ENCODE measurements around the gene MACROD2. TPM values are rescaled to one million over a fixed set of nuclear protein-coding genes. Genes with fewer than 3 reads are reported as not detected.

The MACROD2 gene
- total and polyA plus RNA-seq, 2 experiments from 2014 or later: 2.8 to 4.3 TPM

DNA sequence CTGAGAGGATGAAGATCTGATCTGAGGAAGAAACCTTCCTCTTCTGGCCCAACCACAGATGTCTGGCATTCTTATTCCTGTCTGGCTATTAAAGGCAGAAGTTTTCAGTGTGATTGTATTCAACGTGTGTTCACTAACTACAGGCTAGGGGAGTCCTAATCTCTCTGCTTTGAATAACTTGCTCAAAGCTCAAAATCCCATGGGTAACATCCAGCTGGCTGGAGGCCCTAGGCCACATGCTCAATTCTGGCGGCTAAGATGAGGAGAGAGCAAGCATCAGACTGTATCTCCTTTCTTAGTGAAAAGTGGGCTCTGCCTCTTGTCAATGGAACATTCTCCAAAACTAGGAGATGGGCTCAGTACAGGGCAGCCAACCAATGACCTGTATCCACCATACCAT, 2099.9 kb downstream of the MACROD2 start:
- ATAC-seq (no peak), DNase-seq (ENCODE audit: low spot score) (no peak)
- H3K9me2 ChIP-seq (ENCODE audit: insufficient read depth): peaks cover 7% of the 10 kb centered on the region; the same call in 1 of the 2 replicates
- Mint-ChIP-seq H3K9me3 (peaks cover 3% of the 10 kb centered on the region; the same call in 2 of the 3 replicates), H3K4me3 (no peak overlapping the region), H3K36me3 (ENCODE audit: low read depth) (no peaks in the 10 kb centered on the region), H3K4me1 (no peaks in the 10 kb centered on the region), H3K27ac (no peak overlapping the region), H3K27me3 (ENCODE audit: insufficient read depth, low read depth, poor library complexity) (no peaks in the 10 kb centered on the region)
- H3K79me2 ChIP-seq (replicated peaks; ENCODE audit: insufficient read depth): no peaks in the 10 kb centered on the region
- no peaks in the 10 kb centered on the region for H3K27me3 ChIP-seq (ENCODE audit: insufficient read depth)
- H2AFZ ChIP-seq: no peak overlapping the region
- no peaks in the 10 kb centered on the region for H4K20me1 ChIP-seq (replicated peaks; ENCODE audit: insufficient read depth)
- no peak overlapping the region for H3K27ac ChIP-seq (ENCODE audit: low read depth)
- no peaks in the 10 kb centered on the region for H3F3A ChIP-seq (replicated peaks; ENCODE audit: low read depth)
- no peaks in the 10 kb centered on the region for H3K36me3 ChIP-seq (ENCODE audit: insufficient read depth)
- H3K4me1 ChIP-seq (ENCODE audit: insufficient read depth): no peaks in the 10 kb centered on the region
- no peak overlapping the region for H3K4me2 ChIP-seq
- H3K4me3 ChIP-seq: no peak overlapping the region
- no peak for TF ChIP-seq STAT1 (IDR thresholded peaks at IDR 0.05; ENCODE audit: unreplicated experiment)
- TF ChIP-seq ZNF114 (CRISPR knock-in tag; IDR thresholded peaks at IDR 0.05): no peak
- TF ChIP-seq, protein P1, sequence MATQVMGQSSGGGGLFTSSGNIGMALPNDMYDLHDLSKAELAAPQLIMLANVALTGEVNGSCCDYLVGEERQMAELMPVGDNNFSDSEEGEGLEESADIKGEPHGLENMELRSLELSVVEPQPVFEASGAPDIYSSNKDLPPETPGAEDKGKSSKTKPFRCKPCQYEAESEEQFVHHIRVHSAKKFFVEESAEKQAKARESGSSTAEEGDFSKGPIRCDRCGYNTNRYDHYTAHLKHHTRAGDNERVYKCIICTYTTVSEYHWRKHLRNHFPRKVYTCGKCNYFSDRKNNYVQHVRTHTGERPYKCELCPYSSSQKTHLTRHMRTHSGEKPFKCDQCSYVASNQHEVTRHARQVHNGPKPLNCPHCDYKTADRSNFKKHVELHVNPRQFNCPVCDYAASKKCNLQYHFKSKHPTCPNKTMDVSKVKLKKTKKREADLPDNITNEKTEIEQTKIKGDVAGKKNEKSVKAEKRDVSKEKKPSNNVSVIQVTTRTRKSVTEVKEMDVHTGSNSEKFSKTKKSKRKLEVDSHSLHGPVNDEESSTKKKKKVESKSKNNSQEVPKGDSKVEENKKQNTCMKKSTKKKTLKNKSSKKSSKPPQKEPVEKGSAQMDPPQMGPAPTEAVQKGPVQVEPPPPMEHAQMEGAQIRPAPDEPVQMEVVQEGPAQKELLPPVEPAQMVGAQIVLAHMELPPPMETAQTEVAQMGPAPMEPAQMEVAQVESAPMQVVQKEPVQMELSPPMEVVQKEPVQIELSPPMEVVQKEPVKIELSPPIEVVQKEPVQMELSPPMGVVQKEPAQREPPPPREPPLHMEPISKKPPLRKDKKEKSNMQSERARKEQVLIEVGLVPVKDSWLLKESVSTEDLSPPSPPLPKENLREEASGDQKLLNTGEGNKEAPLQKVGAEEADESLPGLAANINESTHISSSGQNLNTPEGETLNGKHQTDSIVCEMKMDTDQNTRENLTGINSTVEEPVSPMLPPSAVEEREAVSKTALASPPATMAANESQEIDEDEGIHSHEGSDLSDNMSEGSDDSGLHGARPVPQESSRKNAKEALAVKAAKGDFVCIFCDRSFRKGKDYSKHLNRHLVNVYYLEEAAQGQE (IDR thresholded peaks at IDR 0.05; ENCODE audit: unreplicated experiment): no peak
- TF ChIP-seq, protein P2, sequence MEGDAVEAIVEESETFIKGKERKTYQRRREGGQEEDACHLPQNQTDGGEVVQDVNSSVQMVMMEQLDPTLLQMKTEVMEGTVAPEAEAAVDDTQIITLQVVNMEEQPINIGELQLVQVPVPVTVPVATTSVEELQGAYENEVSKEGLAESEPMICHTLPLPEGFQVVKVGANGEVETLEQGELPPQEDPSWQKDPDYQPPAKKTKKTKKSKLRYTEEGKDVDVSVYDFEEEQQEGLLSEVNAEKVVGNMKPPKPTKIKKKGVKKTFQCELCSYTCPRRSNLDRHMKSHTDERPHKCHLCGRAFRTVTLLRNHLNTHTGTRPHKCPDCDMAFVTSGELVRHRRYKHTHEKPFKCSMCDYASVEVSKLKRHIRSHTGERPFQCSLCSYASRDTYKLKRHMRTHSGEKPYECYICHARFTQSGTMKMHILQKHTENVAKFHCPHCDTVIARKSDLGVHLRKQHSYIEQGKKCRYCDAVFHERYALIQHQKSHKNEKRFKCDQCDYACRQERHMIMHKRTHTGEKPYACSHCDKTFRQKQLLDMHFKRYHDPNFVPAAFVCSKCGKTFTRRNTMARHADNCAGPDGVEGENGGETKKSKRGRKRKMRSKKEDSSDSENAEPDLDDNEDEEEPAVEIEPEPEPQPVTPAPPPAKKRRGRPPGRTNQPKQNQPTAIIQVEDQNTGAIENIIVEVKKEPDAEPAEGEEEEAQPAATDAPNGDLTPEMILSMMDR (conservative IDR thresholded peaks at IDR 0.05; ENCODE audit: low read depth in 2 of 2): no peak
- no peak for TF ChIP-seq JUNB (IDR thresholded peaks at IDR 0.05; ENCODE audit: unreplicated experiment)
- TF ChIP-seq CREB1 (CRISPR knock-in tag; IDR thresholded peaks at IDR 0.05; ENCODE audit: low read depth): no peak
- TF ChIP-seq, protein P3, sequence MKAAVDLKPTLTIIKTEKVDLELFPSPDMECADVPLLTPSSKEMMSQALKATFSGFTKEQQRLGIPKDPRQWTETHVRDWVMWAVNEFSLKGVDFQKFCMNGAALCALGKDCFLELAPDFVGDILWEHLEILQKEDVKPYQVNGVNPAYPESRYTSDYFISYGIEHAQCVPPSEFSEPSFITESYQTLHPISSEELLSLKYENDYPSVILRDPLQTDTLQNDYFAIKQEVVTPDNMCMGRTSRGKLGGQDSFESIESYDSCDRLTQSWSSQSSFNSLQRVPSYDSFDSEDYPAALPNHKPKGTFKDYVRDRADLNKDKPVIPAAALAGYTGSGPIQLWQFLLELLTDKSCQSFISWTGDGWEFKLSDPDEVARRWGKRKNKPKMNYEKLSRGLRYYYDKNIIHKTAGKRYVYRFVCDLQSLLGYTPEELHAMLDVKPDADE (IDR thresholded peaks at IDR 0.05): no peak
- TF ChIP-seq, protein P4, sequence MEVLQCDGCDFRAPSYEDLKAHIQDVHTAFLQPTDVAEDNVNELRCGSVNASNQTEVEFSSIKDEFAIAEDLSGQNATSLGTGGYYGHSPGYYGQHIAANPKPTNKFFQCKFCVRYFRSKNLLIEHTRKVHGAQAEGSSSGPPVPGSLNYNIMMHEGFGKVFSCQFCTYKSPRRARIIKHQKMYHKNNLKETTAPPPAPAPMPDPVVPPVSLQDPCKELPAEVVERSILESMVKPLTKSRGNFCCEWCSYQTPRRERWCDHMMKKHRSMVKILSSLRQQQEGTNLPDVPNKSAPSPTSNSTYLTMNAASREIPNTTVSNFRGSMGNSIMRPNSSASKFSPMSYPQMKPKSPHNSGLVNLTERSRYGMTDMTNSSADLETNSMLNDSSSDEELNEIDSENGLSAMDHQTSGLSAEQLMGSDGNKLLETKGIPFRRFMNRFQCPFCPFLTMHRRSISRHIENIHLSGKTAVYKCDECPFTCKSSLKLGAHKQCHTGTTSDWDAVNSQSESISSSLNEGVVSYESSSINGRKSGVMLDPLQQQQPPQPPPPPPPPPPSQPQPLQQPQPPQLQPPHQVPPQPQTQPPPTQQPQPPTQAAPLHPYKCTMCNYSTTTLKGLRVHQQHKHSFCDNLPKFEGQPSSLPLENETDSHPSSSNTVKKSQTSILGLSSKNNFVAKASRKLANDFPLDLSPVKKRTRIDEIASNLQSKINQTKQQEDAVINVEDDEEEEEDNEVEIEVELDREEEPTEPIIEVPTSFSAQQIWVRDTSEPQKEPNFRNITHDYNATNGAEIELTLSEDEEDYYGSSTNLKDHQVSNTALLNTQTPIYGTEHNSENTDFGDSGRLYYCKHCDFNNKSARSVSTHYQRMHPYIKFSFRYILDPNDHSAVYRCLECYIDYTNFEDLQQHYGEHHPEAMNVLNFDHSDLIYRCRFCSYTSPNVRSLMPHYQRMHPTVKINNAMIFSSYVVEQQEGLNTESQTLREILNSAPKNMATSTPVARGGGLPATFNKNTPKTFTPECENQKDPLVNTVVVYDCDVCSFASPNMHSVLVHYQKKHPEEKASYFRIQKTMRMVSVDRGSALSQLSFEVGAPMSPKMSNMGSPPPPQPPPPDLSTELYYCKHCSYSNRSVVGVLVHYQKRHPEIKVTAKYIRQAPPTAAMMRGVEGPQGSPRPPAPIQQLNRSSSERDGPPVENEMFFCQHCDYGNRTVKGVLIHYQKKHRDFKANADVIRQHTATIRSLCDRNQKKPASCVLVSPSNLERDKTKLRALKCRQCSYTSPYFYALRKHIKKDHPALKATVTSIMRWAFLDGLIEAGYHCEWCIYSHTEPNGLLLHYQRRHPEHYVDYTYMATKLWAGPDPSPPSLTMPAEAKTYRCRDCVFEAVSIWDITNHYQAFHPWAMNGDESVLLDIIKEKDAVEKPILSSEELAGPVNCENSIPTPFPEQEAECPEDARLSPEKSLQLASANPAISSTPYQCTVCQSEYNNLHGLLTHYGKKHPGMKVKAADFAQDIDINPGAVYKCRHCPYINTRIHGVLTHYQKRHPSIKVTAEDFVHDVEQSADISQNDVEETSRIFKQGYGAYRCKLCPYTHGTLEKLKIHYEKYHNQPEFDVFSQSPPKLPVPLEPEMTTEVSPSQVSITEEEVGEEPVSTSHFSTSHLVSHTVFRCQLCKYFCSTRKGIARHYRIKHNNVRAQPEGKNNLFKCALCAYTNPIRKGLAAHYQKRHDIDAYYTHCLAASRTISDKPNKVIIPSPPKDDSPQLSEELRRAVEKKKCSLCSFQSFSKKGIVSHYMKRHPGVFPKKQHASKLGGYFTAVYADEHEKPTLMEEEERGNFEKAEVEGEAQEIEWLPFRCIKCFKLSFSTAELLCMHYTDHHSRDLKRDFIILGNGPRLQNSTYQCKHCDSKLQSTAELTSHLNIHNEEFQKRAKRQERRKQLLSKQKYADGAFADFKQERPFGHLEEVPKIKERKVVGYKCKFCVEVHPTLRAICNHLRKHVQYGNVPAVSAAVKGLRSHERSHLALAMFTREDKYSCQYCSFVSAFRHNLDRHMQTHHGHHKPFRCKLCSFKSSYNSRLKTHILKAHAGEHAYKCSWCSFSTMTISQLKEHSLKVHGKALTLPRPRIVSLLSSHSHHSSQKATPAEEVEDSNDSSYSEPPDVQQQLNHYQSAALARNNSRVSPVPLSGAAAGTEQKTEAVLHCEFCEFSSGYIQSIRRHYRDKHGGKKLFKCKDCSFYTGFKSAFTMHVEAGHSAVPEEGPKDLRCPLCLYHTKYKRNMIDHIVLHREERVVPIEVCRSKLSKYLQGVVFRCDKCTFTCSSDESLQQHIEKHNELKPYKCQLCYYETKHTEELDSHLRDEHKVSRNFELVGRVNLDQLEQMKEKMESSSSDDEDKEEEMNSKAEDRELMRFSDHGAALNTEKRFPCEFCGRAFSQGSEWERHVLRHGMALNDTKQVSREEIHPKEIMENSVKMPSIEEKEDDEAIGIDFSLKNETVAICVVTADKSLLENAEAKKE (CRISPR knock-in tag; IDR thresholded peaks at IDR 0.05): no peak
- TF ChIP-seq NANOG (IDR thresholded peaks at IDR 0.05; ENCODE audit: borderline replicate concordance): no peak
- TF ChIP-seq EZH2phosphoT487 (IDR thresholded peaks at IDR 0.05; ENCODE audit: unreplicated experiment): no peak
- TF ChIP-seq POLR2AphosphoS5 (IDR thresholded peaks at IDR 0.05; ENCODE audit: low read depth): no peak
- TF ChIP-seq ZNF331 (CRISPR knock-in tag; IDR thresholded peaks at IDR 0.05; ENCODE audit: low read depth): no peak

Measured in GM23338 (cell line).